Skeletal muscle satellite cell (primary cell): ENCODE results near the gene TSPAN5.
A peak's percentile ranks its signal among the peaks of the same experiment; 100 is the strongest.

ENCODE experiments used
- H3K27me3 ChIP-seq: 2 replicates; pipeline ENCODE4 v1.7.0; 2013; ENCODE audit warnings: low read length; ENCODE audit not compliant: control insufficient read depth, insufficient read depth
- H3K36me3 ChIP-seq: 2 replicates; pipeline ENCODE4 v1.7.0; 2013; ENCODE audit warnings: mild to moderate bottlenecking, control low read depth, low read length; ENCODE audit not compliant: insufficient read depth
- H3K4me1 ChIP-seq: 2 replicates; pipeline ENCODE4 v1.7.0; 2013; ENCODE audit warnings: low read length; ENCODE audit not compliant: control insufficient read depth, insufficient read depth
- H3K4me2 ChIP-seq: 2 replicates; pipeline ENCODE4 v1.7.0; 2013; ENCODE audit warnings: mild to moderate bottlenecking, low read length
- H3K4me3 ChIP-seq: 2 replicates; pipeline ENCODE4 v1.7.0; 2013; ENCODE audit warnings: low read length
- H3K9ac ChIP-seq: 2 replicates; pipeline ENCODE4 v1.7.0; 2013; ENCODE audit warnings: mild to moderate bottlenecking, low read depth, low read length, moderate library complexity
- H3K9me3 ChIP-seq: replicated peaks from 2 replicates; pipeline ENCODE4 v1.7.0; 2013; ENCODE audit warnings: mild to moderate bottlenecking, control low read depth, low read length

Gene TSPAN5

DNA sequence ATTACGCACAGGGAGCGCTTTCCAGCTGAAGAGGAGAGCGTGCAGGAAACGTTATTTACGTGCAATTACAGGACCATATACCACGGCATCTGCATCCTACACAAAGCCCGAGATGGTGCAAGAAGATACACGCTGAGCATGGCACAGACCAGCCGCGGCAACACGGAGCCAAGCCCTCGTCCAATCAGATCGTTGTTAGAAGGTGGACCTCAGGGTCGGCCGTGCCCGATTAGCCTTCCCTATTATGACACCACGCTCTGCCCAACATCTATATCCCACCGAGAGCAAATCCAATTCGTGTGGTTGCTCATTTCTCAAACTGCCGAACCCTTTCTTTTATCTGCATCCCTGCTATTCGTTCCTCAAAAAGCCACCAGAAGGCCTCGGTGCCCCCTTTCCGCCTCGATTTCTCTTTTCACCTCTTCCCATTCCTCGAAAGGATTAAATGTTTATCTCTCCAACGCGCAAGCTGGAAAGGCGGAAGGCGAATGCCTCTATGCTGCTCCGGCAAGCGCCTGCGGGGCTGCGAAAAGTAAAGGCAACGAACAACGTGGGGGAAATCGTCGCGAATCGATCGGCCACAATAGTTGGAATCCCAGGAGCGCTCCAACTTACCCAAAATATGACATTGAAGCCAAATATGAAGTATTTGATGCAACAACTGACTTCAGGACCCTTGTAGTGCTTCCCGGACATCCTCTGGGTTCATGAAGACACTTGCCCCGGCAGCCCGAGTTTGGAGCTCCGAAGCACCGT is 702 bp downstream of the TSPAN5 start:
- peak overlapping the region; percentile 81 for H3K4me3 ChIP-seq
- H3K4me1 ChIP-seq: peaks cover 52% of the 10 kb centered on the region

DNA sequence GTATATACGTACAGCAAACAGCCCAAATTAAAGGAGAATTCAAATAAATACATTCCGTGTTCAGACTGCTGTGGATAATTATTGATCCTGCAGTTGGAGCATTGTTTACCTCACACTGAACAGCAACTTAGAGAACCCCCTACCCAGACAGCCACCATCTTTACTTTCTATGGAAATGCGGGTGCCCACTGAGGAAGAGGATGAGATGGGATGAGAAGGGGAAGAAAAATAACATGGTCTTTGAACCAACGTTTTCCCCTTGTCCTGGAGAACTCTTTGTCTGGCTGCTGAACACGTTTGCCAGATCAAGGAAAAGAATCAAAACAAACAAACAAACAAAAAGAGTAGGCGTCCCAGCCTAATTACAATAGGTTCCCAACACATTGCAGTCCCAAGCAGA is 1.5 kb downstream of the TSPAN5 start:
- H3K36me3 ChIP-seq: no peaks in the 10 kb centered on the region
- H3K9ac ChIP-seq: peak overlapping the region; percentile 95
- H3K4me2 ChIP-seq: peak overlapping the region; percentile 83
- H3K4me3 ChIP-seq: peak overlapping the region; percentile 81
- no peaks in the 10 kb centered on the region for H3K9me3 ChIP-seq
- no peaks in the 10 kb centered on the region for H3K27me3 ChIP-seq
- H3K4me1 ChIP-seq: peaks cover 60% of the 10 kb centered on the region

More for the DNA sequence above, 702 bp downstream of the TSPAN5 start:
- H3K9me3 ChIP-seq: no peaks in the 10 kb centered on the region
- H3K36me3 ChIP-seq: no peaks in the 10 kb centered on the region
- H3K27me3 ChIP-seq: no peaks in the 10 kb centered on the region
- peak overlapping the region; percentile 83 for H3K4me2 ChIP-seq
- H3K9ac ChIP-seq: peak overlapping the region; percentile 95

DNA sequence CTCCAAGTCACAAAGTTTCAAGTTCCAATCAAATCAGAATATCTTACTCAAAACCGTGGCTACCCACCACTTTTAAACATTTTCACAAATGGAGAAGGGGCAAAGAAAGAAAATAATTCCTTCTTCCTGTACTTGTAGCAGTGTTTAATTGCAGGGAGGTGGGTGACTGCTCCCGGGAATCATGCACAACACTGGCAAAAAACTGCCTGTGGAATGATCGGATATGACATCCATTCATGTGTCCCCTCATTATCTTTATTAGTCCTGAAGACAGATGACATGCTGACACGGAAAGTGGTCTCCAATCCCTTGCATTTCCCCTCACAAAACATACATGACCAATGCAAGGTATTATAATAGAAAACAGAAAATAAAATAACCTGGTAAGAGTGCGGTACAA is 2.0 kb downstream of the TSPAN5 start:
- peak overlapping the region; percentile 81 for H3K4me3 ChIP-seq
- peaks cover 60% of the 10 kb centered on the region for H3K4me1 ChIP-seq
- H3K9ac ChIP-seq: peak overlapping the region; percentile 95

DNA sequence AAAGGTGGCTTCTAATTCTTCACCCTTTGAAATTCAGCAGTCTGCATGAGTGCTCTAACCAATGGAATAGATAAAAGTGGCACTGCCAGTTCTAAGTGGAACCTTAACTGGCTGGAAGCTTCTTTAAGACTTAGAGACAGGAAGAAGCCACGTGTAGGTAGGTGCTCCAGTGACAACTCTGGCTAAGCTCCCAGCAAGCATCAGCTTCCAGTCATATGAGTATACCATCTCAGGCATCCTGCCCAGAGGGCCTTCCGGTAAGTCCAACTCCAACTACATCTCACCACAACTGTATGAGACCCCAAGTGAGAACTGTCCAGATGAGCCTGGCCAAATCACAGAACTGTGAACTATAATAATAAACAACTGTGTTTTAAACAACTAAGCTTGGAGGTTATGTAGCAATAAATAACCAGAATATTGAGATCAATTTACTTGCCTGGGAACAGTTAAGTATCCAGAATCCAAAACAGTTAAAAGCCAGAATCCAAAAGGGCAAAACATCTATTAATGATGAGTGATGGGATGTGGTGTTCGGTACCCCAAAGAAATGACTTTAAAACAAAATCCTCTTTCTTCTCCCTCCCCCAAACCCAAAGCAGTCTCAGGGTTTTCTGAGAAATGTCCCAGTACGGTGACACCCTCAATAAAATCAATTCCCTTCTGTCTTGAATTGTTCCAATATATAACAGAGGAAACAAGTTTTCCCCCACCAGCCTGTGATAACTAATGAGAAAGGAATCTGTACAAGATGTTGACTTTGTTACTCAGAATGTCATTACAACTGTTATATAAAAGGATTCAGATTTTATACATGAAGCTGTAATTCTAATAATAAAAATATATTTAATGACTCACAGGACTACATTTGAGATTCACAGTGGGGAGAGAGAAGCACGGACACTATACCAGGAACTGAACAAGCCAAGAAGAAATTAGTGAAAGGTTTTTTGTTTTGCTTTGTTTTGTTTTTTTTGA is 4.2 kb downstream of the TSPAN5 start:
- Histone ChIP-seq H3K27me3 (no peaks in the 10 kb centered on the region), H3K4me1 (peaks cover 46% of the 10 kb centered on the region), H3K9ac (peak overlapping the region; percentile 95), H3K36me3 (no peaks in the 10 kb centered on the region), H3K9me3 (peaks cover 4% of the 10 kb centered on the region), H3K4me3 (peak overlapping the region; percentile 55), H3K4me2 (peak overlapping the region; percentile 83)

More for the DNA sequence above, 2.0 kb downstream of the TSPAN5 start:
- Histone ChIP-seq H3K4me2 (peak overlapping the region; percentile 83), H3K36me3 (no peaks in the 10 kb centered on the region), H3K27me3 (no peaks in the 10 kb centered on the region), H3K9me3 (no peaks in the 10 kb centered on the region)

DNA sequence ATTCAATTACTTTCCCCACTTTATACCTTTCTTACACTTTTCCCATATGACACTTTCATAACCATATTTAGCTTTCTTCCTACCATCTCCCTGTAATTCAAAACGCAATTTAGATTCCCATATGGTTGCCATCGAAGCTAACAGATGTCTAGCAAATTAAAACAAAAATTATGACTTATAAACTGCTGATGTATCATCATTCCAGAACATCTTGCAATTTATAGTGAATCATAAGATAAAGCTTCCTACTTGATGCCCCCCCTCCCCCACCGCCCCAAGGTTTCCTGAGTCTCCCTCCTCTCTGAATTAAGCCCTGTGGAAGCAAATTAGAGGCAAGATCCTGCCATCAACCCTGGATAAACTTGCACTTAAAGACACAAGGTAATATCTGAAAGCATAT is 5.4 kb downstream of the TSPAN5 start:
- H3K4me2 ChIP-seq: peak overlapping the region; percentile 77
- H3K9me3 ChIP-seq: peaks cover 4% of the 10 kb centered on the region
- H3K27me3 ChIP-seq: no peaks in the 10 kb centered on the region
- H3K9ac ChIP-seq: peak overlapping the region; percentile 83
- peak overlapping the region; percentile 55 for H3K4me3 ChIP-seq
- peaks cover 56% of the 10 kb centered on the region for H3K4me1 ChIP-seq
- no peaks in the 10 kb centered on the region for H3K36me3 ChIP-seq

DNA sequence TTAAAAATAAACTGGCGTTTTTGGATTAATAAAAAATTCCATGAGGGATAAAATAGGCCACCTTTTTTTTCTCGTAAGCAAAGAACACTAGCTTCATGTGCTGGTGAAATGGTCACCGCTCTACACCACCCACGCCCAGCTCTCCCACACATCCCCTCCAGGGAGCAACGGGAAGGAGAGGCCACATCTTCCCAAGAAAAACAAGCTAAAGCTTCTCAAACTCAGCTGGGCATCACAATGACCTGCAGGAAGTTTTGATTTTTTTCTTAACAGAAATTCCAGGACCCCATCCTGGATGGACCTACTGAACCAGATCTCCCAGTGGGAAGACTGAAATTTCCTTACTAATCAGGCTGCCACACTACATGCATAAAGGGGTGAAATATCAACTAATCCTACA is 9.8 kb downstream of the TSPAN5 start:
- peaks cover 4% of the 10 kb centered on the region for H3K9me3 ChIP-seq
- H3K4me1 ChIP-seq: peaks cover 54% of the 10 kb centered on the region
- no peaks in the 10 kb centered on the region for H3K27me3 ChIP-seq
- H3K36me3 ChIP-seq: no peaks in the 10 kb centered on the region
- no peak overlapping the region for H3K9ac ChIP-seq
- peak overlapping the region; percentile 29 for H3K4me3 ChIP-seq
- peak overlapping the region; percentile 60 for H3K4me2 ChIP-seq

DNA sequence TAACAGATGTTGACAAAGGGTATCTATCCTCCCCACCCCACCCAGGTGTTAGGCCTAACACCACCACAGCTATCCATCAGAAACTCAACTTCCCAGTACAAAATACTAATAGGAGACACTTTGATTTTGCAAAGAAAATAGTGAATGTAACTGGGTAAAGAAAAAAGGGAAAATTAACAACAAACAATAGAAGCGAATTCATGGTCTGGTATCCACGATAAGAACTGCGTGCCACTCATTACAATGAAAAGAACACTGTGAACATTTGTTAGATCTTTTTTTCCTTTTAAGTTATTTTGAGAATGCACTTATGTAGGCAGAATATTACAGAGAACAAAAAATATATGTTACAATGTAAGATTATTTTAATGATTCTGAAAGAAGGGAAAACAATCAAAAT is 12.0 kb downstream of the TSPAN5 start:
- peaks cover 58% of the 10 kb centered on the region for H3K4me1 ChIP-seq
- no peak overlapping the region for H3K9ac ChIP-seq
- H3K4me2 ChIP-seq: no peak overlapping the region
- no peaks in the 10 kb centered on the region for H3K36me3 ChIP-seq
- peaks cover 4% of the 10 kb centered on the region for H3K9me3 ChIP-seq
- no peaks in the 10 kb centered on the region for H3K27me3 ChIP-seq
- no peak overlapping the region for H3K4me3 ChIP-seq

DNA sequence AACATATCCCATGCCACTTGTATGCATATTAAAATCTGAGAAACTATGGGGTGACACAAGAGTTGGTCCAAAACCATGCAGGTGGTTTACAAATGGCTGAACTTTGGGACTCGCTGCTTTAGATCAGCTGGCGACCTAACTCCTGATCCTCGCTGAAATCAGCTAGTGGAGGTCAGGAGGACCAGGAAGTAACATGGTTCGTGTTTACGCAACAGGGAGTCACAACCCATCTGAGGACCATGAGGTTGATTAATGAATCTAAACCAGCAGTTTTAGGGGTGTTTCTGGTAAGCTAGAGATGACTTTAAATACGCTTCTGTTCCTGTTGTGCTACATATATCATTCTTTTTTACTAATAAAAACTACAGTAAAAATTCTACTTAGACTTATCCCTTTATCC is 12.9 kb downstream of the TSPAN5 start:
- H3K27me3 ChIP-seq: no peaks in the 10 kb centered on the region
- no peaks in the 10 kb centered on the region for H3K36me3 ChIP-seq
- peaks cover 4% of the 10 kb centered on the region for H3K9me3 ChIP-seq
- no peak overlapping the region for H3K4me3 ChIP-seq
- H3K9ac ChIP-seq: no peak overlapping the region
- peaks cover 60% of the 10 kb centered on the region for H3K4me1 ChIP-seq
- no peak overlapping the region for H3K4me2 ChIP-seq

DNA sequence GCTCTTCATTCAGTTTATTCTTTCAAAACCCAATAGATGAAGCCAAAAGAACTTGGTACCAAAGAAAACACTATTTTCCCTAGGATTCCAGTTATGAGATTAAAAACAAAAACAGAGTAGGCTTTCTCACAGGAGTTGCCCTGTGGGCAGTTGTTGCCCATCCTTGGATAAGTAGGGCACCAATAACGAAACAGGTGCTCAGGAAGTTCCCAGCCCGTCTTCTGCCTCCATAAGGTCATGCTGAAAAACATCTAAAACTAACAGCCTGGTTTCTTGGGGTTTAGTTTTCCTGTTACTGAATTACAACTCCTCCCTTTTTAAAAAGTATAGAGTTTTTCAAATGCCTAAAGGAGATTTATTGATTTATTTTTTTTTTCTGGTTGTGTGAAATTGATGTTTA is 14.7 kb downstream of the TSPAN5 start:
- Histone ChIP-seq H3K4me1 (peaks cover 56% of the 10 kb centered on the region), H3K4me2 (peak overlapping the region; percentile 17), H3K4me3 (no peak overlapping the region), H3K9me3 (no peaks in the 10 kb centered on the region), H3K36me3 (no peaks in the 10 kb centered on the region), H3K27me3 (no peaks in the 10 kb centered on the region), H3K9ac (no peak overlapping the region)

DNA sequence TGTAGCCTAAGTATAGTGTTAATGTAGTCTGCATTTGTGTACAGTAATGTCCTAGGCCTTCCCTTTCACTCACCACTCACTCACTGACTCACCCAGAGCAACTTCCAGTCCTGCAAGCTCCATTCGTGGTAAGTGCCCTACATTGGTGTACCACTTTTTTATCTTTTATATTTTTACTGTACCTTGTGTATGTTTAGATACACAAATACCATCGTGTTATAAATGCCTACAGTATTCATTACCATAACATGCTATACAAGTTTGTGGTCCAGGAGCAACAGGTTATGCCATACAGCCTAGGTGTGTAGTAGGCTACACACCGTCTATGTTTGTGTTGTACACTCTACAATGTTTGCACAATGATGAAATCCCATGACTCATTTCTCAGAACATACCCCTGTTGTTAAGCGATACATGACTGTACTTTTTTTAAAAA is 15.4 kb downstream of the TSPAN5 start:
- Histone ChIP-seq H3K9ac (no peak overlapping the region), H3K4me2 (peak overlapping the region; percentile 17), H3K36me3 (no peaks in the 10 kb centered on the region), H3K9me3 (no peaks in the 10 kb centered on the region), H3K4me3 (no peak overlapping the region), H3K4me1 (peaks cover 56% of the 10 kb centered on the region), H3K27me3 (no peaks in the 10 kb centered on the region)

DNA sequence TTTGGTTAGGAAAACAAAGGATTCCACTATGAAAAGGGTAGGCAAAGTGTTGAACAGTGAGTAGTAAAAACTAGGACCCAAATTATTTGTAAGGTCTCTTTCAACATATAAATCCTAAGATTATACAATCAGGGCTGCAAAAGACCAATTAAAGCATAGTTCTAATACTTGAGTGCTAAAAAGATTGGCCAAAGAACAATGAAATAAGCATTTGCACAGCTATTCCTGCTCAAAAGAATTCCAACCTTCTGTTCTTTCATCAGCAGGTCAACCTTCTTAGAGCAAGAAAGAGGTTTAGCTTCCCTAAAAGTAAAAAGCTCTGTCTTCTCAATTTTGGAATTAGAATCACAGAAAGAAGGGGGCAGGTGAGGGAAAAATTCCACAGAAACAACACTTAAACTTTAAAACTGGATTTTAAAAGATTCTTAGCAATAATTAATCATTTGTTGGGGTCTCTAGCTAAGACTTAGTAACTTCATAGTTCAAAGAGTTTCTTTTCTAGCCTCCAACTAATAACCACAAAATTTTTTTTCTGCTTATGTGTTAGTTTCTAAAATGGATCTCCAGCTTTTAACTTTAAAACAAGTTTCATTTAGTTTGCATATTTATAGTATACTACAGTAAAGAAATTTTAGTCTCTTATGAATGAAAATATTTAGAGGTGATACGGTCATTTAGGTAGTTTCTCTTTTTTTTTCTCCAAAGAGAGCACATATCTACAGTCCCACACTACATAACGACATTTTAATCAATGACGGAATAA is 16.3 kb downstream of the TSPAN5 start:
- Histone ChIP-seq H3K36me3 (no peaks in the 10 kb centered on the region), H3K9me3 (no peaks in the 10 kb centered on the region), H3K27me3 (no peaks in the 10 kb centered on the region)

More for the DNA sequence above, 16.3 kb downstream of the TSPAN5 start:
- H3K9ac ChIP-seq: peak overlapping the region; percentile 7
- H3K4me1 ChIP-seq: peaks cover 50% of the 10 kb centered on the region
- no peak overlapping the region for H3K4me3 ChIP-seq
- H3K4me2 ChIP-seq: peak overlapping the region; percentile 17
